HG03280 (cell line): ENCODE results near the gene ACADL.

Experiments
- ATAC-seq: cut with Tn5 transposase; IDR thresholded peaks from one replicate; pipeline ENCODE4 v1.9.1; 2021; ENCODE audit warnings: mild to moderate bottlenecking, moderate library complexity; ENCODE audit not compliant: unreplicated experiment

Gene ACADL

DNA sequence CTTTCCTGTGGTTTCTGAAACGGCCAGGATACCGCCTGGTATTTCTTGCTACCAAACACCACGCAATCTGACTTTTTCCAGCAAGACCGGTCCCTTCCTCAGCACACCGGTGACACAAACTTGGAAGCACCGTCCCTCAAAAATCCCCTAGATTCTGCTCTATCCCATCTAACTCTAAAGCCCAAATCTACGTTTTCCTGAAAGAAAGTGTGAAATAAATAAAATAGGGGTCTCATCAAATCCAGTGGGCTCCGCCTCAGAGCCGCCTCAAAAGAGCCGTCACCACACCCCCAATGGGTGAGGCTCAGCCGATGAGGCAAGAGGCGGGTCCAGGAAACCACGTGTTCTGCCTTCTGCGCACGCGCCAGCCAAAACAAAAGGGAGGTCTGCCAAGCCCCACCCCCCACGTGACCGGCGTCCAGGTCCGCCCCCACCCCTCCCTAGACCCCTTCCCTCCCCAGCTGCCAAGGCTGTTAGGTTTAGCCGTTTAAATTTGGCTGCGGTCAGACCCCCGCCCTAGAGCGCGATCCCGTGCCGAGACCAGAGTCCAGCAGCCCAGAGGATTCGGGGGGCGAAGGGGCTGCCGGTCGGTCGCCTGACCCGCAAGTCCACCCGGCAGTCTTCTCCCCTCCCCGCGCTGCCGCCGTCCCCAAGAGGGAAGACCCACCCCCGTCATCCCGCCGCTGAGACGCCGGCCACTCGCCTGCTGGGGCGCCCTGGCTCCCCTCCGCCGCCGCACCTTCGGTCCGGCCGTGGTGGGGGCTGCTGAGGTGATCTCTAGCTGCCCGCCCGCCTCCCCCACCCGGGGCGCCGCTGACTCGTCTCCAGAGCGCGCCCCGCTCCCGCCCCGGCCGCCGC lies 54.6 kb downstream of the ACADL start:
- ATAC-seq = peak; percentile 68

DNA sequence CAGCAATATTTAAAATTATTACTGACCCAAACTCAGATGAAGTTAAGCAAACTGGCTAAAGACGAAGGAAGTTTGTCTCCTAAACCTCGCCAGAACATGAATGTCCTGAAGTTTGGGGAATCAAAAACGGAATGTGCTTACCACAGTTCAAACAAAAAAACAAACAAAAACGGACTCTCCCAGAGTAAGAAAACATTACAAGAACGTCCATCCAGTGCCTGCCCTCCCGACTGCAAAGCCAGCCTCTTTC lies 55.1 kb downstream of the ACADL start:
- ATAC-seq = no peak

DNA sequence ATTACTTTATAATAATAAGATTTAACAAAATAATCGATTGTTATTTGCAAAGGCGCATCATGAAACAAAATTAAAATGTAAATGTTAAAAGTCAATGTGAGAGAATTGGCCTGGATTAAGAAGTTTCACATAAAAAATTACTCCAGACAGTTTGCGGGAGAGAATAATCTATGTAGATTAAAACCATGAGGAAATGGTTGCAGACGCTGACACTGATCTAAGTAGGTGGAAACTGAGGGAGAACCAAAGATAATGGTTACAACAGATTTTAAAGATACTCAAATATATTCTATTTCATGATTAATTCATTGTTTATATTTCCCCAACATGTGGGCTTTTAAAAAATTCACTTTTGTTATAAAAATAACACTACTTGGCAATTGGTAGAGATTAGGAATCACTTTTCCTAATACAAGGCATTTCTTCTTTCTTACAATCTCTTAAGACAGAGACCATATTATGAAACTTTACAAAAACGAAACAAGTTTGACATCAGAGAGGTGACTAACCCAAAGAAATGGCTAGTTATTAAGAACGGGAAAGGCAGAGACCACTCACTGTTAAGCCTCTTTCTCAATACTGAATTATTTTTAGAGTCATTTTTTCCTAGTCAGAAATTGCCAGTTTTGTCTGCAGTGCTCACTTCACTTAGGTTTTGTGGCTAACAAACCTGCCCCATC lies 55.6 kb downstream of the ACADL start:
- no peak for ATAC-seq

DNA sequence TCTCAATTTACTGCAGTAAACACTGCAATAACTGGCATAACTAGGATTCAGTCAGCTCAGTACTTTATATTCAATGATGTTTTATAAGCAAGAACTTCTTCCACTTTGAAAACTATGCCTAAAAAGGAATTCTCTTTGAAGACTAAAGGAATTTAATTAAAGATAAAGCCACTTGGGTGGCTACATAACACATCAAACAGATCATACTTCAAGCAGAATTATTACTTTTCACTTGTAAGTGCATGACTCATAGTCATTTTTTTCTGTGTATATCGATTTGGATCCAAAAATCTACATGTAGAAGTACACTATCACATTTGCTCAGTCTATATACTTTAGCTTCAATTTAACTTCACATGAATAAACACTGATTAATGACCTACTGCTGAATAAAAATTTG lies 58.0 kb downstream of the ACADL start:
- no peak for ATAC-seq

DNA sequence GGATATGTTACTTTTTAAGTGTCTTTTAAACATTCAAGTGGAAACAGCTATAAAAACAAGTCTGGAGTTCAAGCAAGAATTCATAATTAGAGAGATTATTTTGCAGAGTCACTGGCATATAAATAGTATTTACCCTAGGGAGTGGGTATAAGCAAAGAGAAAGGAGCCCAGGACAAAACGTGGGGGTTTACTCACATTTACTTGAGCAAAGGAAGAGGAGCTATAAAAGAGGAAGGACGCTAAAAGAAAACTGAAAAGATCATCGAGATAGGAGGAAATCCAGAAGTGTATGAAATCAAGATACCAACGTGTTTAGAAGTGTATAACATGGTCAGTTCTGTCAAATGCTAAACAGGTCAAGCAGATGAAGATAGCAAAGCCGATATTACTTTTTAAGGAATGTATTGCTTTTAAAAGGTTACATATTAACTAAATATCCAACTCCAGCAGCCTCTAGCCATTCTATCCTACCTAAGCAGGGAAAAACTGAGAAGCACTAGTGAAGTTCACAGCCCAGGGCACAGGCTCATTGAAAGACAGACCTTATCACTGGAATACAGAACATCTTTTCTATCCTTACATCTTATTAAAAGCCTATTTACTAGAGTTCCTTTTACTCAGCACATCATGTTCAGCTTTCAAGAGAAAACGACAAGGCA lies 62.7 kb downstream of the ACADL start:
- ATAC-seq = no peak

DNA sequence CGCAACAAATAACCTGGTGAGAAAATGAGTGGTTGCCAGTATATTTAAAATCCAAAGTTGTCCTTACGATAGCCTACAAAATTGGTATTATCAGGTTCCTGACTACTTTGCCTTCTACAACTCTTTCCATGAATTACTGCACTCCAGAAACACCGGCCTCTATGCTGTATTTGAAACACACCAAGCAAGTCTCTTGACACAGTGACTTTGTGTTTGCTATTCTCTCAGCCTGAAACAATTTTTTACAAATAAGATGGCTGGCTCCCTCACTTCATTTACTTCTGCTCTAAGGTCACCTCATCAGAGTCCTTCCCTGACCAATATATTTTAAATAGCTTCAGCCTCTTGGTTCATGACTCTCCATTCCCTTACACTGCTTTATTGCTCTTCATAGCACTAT lies 66.2 kb downstream of the ACADL start:
- no peak for ATAC-seq

DNA sequence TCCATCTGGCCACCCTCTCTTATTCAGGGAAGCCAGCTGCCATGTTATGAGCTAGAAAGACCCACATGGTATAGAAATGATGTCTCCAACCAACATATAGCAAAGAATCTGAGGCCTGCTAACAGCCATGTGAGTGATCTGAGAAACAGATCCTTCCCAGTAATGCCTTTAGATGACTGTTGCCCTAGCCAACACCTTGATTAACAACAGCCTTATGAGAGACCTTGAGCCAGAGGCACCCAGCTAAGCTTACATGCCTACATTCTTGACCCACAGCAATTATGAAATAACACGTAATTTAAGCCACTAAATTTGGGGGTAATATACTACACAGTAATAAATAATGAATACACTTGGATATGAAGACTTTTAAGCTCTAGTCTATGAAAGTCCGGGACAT lies 67.0 kb downstream of the ACADL start:
- no peak for ATAC-seq

DNA sequence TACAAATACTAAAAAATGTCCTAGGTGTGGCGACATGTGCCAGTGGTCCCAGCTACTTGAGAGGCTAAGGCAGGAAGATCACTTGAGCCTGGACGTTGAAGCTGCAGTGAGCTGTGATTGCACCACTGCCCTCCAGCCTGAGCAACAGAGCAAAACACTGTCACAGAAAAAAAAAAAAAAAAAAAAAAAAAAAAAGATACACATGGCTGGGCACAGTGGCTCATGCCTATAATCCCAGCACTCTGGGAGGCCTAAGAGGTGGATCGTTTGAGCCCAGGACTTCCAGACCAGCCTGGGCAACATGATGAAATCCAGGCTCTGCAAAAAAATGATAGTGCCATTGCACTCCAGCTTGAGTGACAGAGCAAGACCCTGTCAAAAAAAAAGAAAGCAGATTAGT lies 67.7 kb downstream of the ACADL start:
- no peak for ATAC-seq

DNA sequence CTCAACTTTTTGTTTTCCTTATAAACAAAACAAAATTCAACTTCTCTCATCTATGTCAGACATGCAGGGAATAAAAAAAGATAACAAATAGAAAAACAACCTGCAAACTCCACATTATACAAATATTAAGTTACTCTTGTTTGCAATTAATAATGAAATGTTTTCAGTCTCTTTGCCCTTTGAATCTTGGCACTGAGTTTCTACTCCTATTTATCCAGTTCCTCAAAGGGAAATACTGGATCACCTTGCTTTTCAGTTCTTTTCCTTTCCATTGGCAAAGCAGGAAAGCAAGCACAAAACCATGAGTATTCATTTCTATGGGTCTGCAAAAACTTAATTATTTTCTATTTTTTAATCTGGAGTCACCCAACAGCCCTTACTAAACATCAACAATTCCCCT lies 77.6 kb downstream of the ACADL start:
- no peak for ATAC-seq
